CD8-positive, alpha-beta memory T cell (primary cell): ENCODE data around the gene CDC42BPB. TPM values are rescaled to one million over a fixed set of nuclear protein-coding genes. Genes with fewer than 3 reads are reported as not detected.

ENCODE experiments used
- CTCF ChIA-PET: fragments of 350-600 bp; sonication (Branson Sonifier 250); formaldehyde crosslinking; loops from one replicate; lab custom pipeline; 2021; ENCODE audit warnings: antibody characterized with exemption; lab: Charles Lee
- POLR2A ChIA-PET: fragments of 350-600 bp; sonication (Branson Sonifier 250); formaldehyde crosslinking; loops from one replicate; lab custom pipeline; 2021; ENCODE audit warnings: antibody characterized with exemption; lab: Charles Lee
- DNase-seq, 5 donors: peaks; one replicate each; pipeline versions ENCODE4 v3.0.0 to v3.0.0-alpha.2; 2020 to 2022; ENCODE audit warnings: mixed read lengths in 1 of 5
- H3K27ac ChIP-seq: one replicate; pipeline ENCODE4 v1.7.0; 2013; ENCODE audit warnings: low read depth, mild to moderate bottlenecking, low read length, moderate library complexity
- H3K27me3 ChIP-seq: 2 replicates; pipeline ENCODE4 v1.7.0; 2013; ENCODE audit warnings: low read length, mild to moderate bottlenecking; ENCODE audit not compliant: insufficient read depth, poor library complexity, severe bottlenecking
- H3K36me3 ChIP-seq: 2 replicates; pipeline ENCODE4 v1.7.0; 2013; ENCODE audit warnings: mild to moderate bottlenecking, low read length, moderate library complexity; ENCODE audit not compliant: insufficient read depth
- H3K4me1 ChIP-seq: 2 replicates; pipeline ENCODE4 v1.7.0; 2013; ENCODE audit warnings: mild to moderate bottlenecking, low read length, moderate library complexity; ENCODE audit not compliant: insufficient read depth
- H3K4me3 ChIP-seq: 2 replicates; pipeline ENCODE4 v1.7.0; 2013; ENCODE audit warnings: mild to moderate bottlenecking, low read length
- H3K9me3 ChIP-seq: 2 replicates; pipeline ENCODE4 v1.7.0; 2013; ENCODE audit warnings: mild to moderate bottlenecking, low read length
- H3K27ac Mint-ChIP-seq, 8 donors: one replicate each; pipeline ENCODE4 v1.8.0; 2020 to 2021; ENCODE audit warnings: mixed read lengths in 8 of 8, mild to moderate bottlenecking in 6 of 8, inconsistent platforms in 3 of 8, moderate library complexity in 3 of 8
- H3K27me3 Mint-ChIP-seq, 2 donors: one replicate each; pipeline ENCODE4 v1.8.0; 2020 to 2021; ENCODE audit warnings: mixed read lengths in 2 of 2, mild to moderate bottlenecking in 1 of 2, moderate library complexity in 1 of 2
- H3K36me3 Mint-ChIP-seq, 3 donors: one replicate each; pipeline ENCODE4 v1.8.0; 2020 to 2021; ENCODE audit warnings: mixed read lengths in 3 of 3, inconsistent platforms in 1 of 3, mild to moderate bottlenecking in 1 of 3
- H3K4me1 Mint-ChIP-seq, 3 donors: one replicate each; pipeline ENCODE4 v1.8.0; 2020 to 2021; ENCODE audit warnings: mixed read lengths in 3 of 3, inconsistent platforms in 1 of 3, mild to moderate bottlenecking in 1 of 3
- H3K4me3 Mint-ChIP-seq, 7 donors: one replicate each; pipeline ENCODE4 v1.8.0; 2020 to 2021; ENCODE audit warnings: mixed read lengths in 7 of 7, mild to moderate bottlenecking in 6 of 7, moderate library complexity in 4 of 7, inconsistent platforms in 2 of 7
- H3K9me3 Mint-ChIP-seq, 5 donors: one replicate each; pipeline ENCODE4 v1.8.0; 2020 to 2022; ENCODE audit warnings: mixed read lengths in 5 of 5, mild to moderate bottlenecking in 3 of 5, moderate library complexity in 2 of 5, inconsistent platforms in 1 of 5
- polyA plus RNA-seq: library from polyadenylated mRNA; unstranded; fragments of 300-500 nt; fragmentation: Illumina TruSeq; gene quantifications from one replicate; pipeline ENCODE4 v1.2.3, GENCODE V29; 2021
- total RNA-seq, 2 experiments: library from RNA; stranded (reverse); gene quantifications; one replicate each; pipeline ENCODE4 v1.2.3, GENCODE V29; 2021

Gene CDC42BPB
- total and polyA plus RNA-seq, 3 experiments from 2014 or later: 0.32 to 2.9 (median 1.6) TPM

- no peaks in the 10 kb centered on the region for H3K36me3 Mint-ChIP-seq
- no peaks in the 10 kb centered on the region for H3K4me1 Mint-ChIP-seq
- Histone ChIP-seq H3K4me3 (no peak overlapping the region), H3K9me3 (no peaks in the 10 kb centered on the region), H3K36me3 (no peaks in the 10 kb centered on the region), H3K4me1 (no peaks in the 10 kb centered on the region), H3K27me3 (no peaks in the 10 kb centered on the region), H3K27ac (no peak overlapping the region)
- H3K4me3 Mint-ChIP-seq: no peak overlapping the region
- peaks cover 0 to 5% of the 10 kb centered on the region in 2 donors for H3K27me3 Mint-ChIP-seq
- CTCF ChIA-PET: no interaction called here
- POLR2A ChIA-PET: no interaction called here
- no peak overlapping the region for H3K27ac Mint-ChIP-seq
- H3K9me3 Mint-ChIP-seq: no peaks in the 10 kb centered on the region
- DNase-seq: no peak
Observed at GRCh38 chr14:102939329-102939728, 118.0 kb downstream of the CDC42BPB start.

- Mint-ChIP-seq H3K9me3 (no peaks in the 10 kb centered on the region), H3K36me3 (no peaks in the 10 kb centered on the region), H3K27me3 (peaks cover 0 to 2% of the 10 kb centered on the region in 2 donors), H3K4me3 (no peak overlapping the region), H3K4me1 (no peaks in the 10 kb centered on the region), H3K27ac (no peak overlapping the region)
- no peak for DNase-seq
- Histone ChIP-seq H3K4me1 (no peaks in the 10 kb centered on the region), H3K4me3 (no peak overlapping the region), H3K36me3 (no peaks in the 10 kb centered on the region), H3K27me3 (no peaks in the 10 kb centered on the region), H3K27ac (no peak overlapping the region), H3K9me3 (no peaks in the 10 kb centered on the region)
- POLR2A ChIA-PET: no interaction called here
- CTCF ChIA-PET: no interaction called here
Observed at GRCh38 chr14:102938191-102938590, 119.2 kb downstream of the CDC42BPB start.

GRCh38 chr14:102937331-102938175 is 119.8 kb downstream of the CDC42BPB start:
- no peak overlapping the region for H3K4me3 Mint-ChIP-seq
- no peaks in the 10 kb centered on the region for H3K9me3 Mint-ChIP-seq
- no peak overlapping the region for H3K4me3 ChIP-seq
- H3K9me3 ChIP-seq: no peaks in the 10 kb centered on the region
- ChIA-PET POLR2A (no interaction called here), CTCF (no interaction called here)
- no peaks in the 10 kb centered on the region for H3K36me3 Mint-ChIP-seq
- DNase-seq: no peak
- H3K27me3 ChIP-seq: no peaks in the 10 kb centered on the region
- H3K27ac Mint-ChIP-seq: no peak overlapping the region
- no peaks in the 10 kb centered on the region for H3K36me3 ChIP-seq
- peaks cover 0 to 2% of the 10 kb centered on the region in 2 donors for H3K27me3 Mint-ChIP-seq
- no peak overlapping the region for H3K27ac ChIP-seq
- H3K4me1 ChIP-seq: no peaks in the 10 kb centered on the region
- H3K4me1 Mint-ChIP-seq: no peaks in the 10 kb centered on the region

- Mint-ChIP-seq H3K36me3 (no peaks in the 10 kb centered on the region), H3K27ac (no peak overlapping the region), H3K9me3 (no peaks in the 10 kb centered on the region), H3K4me3 (no peak overlapping the region), H3K27me3 (peaks cover 6 to 9% of the 10 kb centered on the region in 2 donors), H3K4me1 (no peaks in the 10 kb centered on the region)
- Histone ChIP-seq H3K4me3 (no peak overlapping the region), H3K27me3 (peaks cover 4% of the 10 kb centered on the region), H3K9me3 (no peaks in the 10 kb centered on the region), H3K4me1 (no peaks in the 10 kb centered on the region), H3K27ac (no peak overlapping the region), H3K36me3 (no peaks in the 10 kb centered on the region)
- POLR2A ChIA-PET: no interaction called here
- DNase-seq: no peak
- CTCF ChIA-PET: no interaction called here
Observed at GRCh38 chr14:102935756-102936155, 121.6 kb downstream of the CDC42BPB start.

GRCh38 chr14:102933618-102934231 is 123.6 kb downstream of the CDC42BPB start:
- ChIA-PET POLR2A (no interaction called here), CTCF (no interaction called here)
- Mint-ChIP-seq H3K4me1 (peaks cover 0 to 5% (median 0%) of the 10 kb centered on the region in 3 donors), H3K27me3 (peaks cover 6 to 9% of the 10 kb centered on the region in 2 donors), H3K9me3 (no peaks in the 10 kb centered on the region), H3K36me3 (no peaks in the 10 kb centered on the region), H3K4me3 (peak overlapping the region in 1 of 7 donors; percentile 36), H3K27ac (no peak overlapping the region)
- no peaks in the 10 kb centered on the region for H3K9me3 ChIP-seq
- no peaks in the 10 kb centered on the region for H3K36me3 ChIP-seq
- no peak overlapping the region for H3K27ac ChIP-seq
- DNase-seq: no peak
- peaks cover 4% of the 10 kb centered on the region for H3K27me3 ChIP-seq
- H3K4me3 ChIP-seq: no peak overlapping the region
- H3K4me1 ChIP-seq: peaks cover 9% of the 10 kb centered on the region

- Mint-ChIP-seq H3K27ac (peak overlapping the region in 1 of 8 donors; percentile 54), H3K27me3 (peaks cover 6 to 9% of the 10 kb centered on the region in 2 donors), H3K36me3 (no peaks in the 10 kb centered on the region), H3K4me3 (peak overlapping the region in 1 of 7 donors; percentile 65), H3K9me3 (no peaks in the 10 kb centered on the region), H3K4me1 (peaks cover 0 to 14% (median 0%) of the 10 kb centered on the region in 3 donors)
- Histone ChIP-seq H3K9me3 (no peaks in the 10 kb centered on the region), H3K27ac (no peak overlapping the region), H3K4me3 (no peak overlapping the region), H3K36me3 (no peaks in the 10 kb centered on the region), H3K27me3 (peaks cover 4% of the 10 kb centered on the region), H3K4me1 (peaks cover 11% of the 10 kb centered on the region)
- CTCF ChIA-PET: no interaction called here
- POLR2A ChIA-PET: no interaction called here
- DNase-seq: no peak
Observed at GRCh38 chr14:102932484-102933248, 124.7 kb downstream of the CDC42BPB start.

GRCh38 chr14:102931580-102932285 is 125.6 kb downstream of the CDC42BPB start:
- peaks cover 6 to 9% of the 10 kb centered on the region in 2 donors for H3K27me3 Mint-ChIP-seq

More at GRCh38 chr14:102931580-102932285, 125.6 kb downstream of the CDC42BPB start:
- Mint-ChIP-seq H3K9me3 (no peaks in the 10 kb centered on the region), H3K27ac (peak overlapping the region in 1 of 8 donors; percentile 54), H3K4me1 (peaks cover 0 to 14% (median 0%) of the 10 kb centered on the region in 3 donors), H3K4me3 (peak overlapping the region in 1 of 7 donors; percentile 65), H3K36me3 (no peaks in the 10 kb centered on the region)
- Histone ChIP-seq H3K4me3 (no peak overlapping the region), H3K36me3 (no peaks in the 10 kb centered on the region), H3K27me3 (peaks cover 4% of the 10 kb centered on the region), H3K9me3 (no peaks in the 10 kb centered on the region), H3K4me1 (peaks cover 11% of the 10 kb centered on the region), H3K27ac (no peak overlapping the region)
- POLR2A ChIA-PET: no interaction called here
- DNase-seq: no peak
- CTCF ChIA-PET: no interaction called here
